HUDEP-2 (cell line): ENCODE data around the gene UXS1.

ENCODE experiments used
- DNase-seq, 76 experiments: peaks; one replicate each; lab custom pipeline; 2025; ENCODE audit not compliant: unreplicated experiment in 76 of 76; lab: John Stamatoyannopoulos, UW

The UXS1 gene

GRCh38 chr2:106161938-106162820 is 31.9 kb downstream of the UXS1 start:
- DNase-seq: peak in 3 of 76 experiments; percentile 5 to 12 (median 5)

- no peak for DNase-seq
Observed at GRCh38 chr2:106161341-106161740, 32.8 kb downstream of the UXS1 start.

DNA sequence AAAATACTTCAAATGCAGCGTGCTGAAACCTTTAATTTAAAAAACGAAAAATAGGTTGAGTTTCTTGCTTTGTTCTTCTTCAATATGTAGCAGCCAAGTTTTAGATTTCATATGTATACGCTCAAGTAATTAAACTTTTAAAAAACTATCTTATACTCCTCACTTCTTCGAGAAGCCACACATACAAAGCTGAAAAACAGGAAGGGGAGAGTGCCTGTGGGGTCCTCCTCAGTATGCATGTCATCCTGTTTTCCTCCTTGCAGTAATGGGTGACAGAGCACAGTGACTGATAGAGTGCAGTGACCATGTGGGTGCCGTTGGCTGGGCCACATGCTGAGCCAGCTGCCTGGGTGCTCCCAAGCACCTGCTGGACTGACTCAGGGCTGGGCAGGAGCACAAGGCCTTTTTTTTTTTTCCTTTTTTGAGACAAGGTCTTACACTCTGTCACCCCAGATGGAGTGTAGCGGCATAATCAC is 33.3 kb downstream of the UXS1 start:
- DNase-seq: no peak

DNA sequence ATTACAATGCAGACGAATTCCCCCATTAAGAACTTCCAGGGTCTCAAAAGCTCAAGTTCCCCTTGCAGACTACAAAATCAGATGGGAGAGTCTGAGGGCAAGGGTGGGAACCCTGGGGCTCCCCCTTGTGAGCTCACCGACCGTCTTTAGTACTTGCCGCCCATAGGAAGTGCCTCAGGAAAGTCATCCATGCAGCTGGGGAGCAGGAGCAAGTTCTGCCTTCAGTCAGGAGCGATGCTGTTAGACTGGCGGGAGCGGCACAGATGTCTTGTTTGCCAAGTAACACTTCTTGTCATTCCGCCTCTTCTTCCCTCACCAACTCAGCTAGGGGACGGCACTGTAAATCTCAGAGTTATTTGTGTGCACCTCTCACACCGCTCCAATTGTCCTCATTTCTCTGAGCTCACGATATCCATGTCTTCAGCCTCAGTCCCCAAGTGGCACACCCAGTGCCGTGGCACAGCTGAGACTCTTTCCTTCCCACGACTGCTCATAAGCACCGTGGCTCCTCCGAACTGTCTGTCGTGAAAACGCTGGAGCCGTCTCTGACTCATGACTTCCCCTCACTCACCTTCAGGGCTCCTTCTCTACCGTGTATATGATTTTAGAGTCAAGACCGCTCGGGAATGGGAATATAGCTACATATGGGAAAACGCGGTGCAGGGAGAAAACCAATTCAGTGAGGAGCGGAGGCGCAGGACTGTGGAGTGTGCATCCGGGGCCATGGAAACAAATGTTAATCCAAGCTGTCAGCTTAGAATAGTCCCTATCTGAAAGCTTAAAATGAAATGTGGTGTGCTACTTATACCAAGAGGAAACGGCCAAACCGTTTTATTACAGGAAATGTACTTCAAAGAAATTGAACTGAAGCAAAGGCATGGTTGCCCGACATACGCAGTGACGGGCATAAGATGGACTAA is 34.0 kb downstream of the UXS1 start:
- DNase-seq: no peak

- no peak for DNase-seq
Observed at GRCh38 chr2:106158871-106159270, 35.2 kb downstream of the UXS1 start.

- no peak for DNase-seq
Observed at GRCh38 chr2:106158131-106158530, 36.0 kb downstream of the UXS1 start.

- DNase-seq: no peak
Observed at GRCh38 chr2:106157416-106157815, 36.7 kb downstream of the UXS1 start.

- DNase-seq: no peak
Observed at GRCh38 chr2:106156305-106157296, 37.5 kb downstream of the UXS1 start.

GRCh38 chr2:106153781-106154180 is 40.3 kb downstream of the UXS1 start:
- DNase-seq: no peak

DNA sequence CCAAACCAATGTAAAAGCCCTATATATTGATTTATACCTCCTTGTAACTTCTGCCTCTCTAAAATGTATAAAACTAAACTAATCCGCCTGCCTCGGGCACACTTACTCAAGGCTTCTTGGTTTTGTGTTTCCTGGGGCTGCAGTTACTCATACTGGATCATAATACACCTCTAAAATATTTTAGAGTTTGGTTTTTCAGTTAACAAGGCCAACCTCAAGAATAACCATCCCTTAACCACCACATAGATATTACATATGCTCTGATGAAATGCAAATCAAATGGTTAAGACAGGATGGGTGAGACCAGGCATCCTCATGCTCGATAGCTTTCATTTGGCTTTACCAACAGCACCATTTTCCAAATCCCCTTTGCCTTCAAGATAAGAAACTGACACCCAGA is 46.4 kb downstream of the UXS1 start:
- no peak for DNase-seq

GRCh38 chr2:106147159-106147558 is 46.9 kb downstream of the UXS1 start:
- DNase-seq: no peak

GRCh38 chr2:106144621-106145331 is 49.3 kb downstream of the UXS1 start:
- no peak for DNase-seq

GRCh38 chr2:106143495-106144215 is 50.4 kb downstream of the UXS1 start:
- no peak for DNase-seq

GRCh38 chr2:106142683-106143082 is 51.4 kb downstream of the UXS1 start:
- DNase-seq: no peak

GRCh38 chr2:106140913-106141312 is 53.2 kb downstream of the UXS1 start:
- no peak for DNase-seq

DNA sequence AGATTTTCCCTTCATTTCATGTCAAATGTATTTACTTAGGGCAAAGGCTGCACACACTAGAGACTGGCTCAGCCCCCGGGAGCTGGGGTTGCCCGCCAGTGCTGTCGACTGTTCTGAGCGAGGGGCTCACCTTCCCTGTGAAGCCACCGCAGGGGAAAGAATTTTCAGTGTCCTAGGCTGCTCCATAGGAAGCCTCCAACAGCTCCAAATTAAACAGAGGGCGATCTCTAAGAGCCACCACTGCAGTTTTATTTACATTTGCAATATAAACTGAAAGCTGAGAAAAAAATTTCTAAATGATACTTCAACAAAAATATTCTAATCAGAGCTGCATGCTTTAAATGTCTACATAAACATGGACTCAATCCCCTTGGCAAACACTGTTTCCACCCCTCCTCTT is 54.0 kb downstream of the UXS1 start:
- DNase-seq: no peak

DNA sequence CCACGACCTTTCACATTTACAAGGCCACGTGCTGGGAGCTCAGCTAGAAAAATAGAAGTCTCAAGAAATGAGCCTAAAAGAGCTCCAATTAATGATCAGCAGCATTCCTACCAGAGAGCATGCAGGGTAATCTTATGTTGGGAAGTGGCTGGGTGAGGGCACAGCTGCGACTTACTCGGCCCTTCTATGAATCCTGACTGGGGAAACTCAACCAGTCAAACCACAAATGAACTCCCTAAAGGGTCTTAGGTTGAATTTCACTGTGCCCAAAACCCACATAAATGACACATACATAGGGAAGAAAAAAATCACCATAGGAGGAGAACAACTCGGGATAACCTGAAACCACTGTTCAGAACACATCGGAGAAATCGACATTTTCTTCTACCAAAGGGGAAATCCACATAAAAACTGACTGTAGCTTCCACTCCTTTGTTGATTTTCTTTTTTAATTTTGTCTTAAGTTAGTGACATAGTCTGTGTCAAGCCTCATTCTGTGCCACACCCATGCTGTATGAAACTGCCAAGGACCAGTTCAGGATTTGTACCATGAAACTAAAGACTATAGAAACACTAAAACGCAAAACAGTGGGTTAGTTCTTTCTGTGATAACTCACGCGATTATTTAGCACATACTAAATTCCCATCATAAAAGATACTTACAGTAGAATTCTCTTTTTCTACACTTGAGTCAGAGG is 54.7 kb downstream of the UXS1 start:
- DNase-seq: no peak

GRCh38 chr2:106138543-106139237 is 55.4 kb downstream of the UXS1 start:
- DNase-seq: no peak
